Colonic mucosa (tissue), 4 donors: ENCODE data around the gene SPATA20. TPM values are rescaled to one million over a fixed set of nuclear protein-coding genes. Genes with fewer than 3 reads are reported as not detected.

ENCODE experiments used
- DNase-seq: peaks from one replicate; pipeline ENCODE4 v3.0.0-alpha.2; 2020
- H3K27ac ChIP-seq: fragments of 200-600 bp; one replicate; pipeline ENCODE4 v1.8.0; 2021
- H3K27me3 ChIP-seq: fragments of 200-600 bp; one replicate; pipeline ENCODE4 v1.8.0; 2021
- H3K36me3 ChIP-seq: fragments of 200-600 bp; one replicate; pipeline ENCODE4 v1.8.0; 2021
- H3K4me1 ChIP-seq: fragments of 200-600 bp; one replicate; pipeline ENCODE4 v1.8.0; 2021; ENCODE audit warnings: mild to moderate bottlenecking
- H3K4me3 ChIP-seq: fragments of 200-600 bp; one replicate; pipeline ENCODE4 v1.8.0; 2021
- H3K9ac ChIP-seq, 2 donors: one replicate each; pipeline ENCODE4 v1.7.0; 2013; ENCODE audit warnings: control low read depth in 2 of 2, low read depth in 2 of 2, low read length in 2 of 2
- H3K9me3 ChIP-seq: fragments of 200-600 bp; one replicate; pipeline ENCODE4 v1.8.0; 2021
- intact Hi-C: fragments of 100-400 bp; cut with DNase I; formaldehyde crosslinking; loops from one replicate; pipeline ENCODE4 v1.14.1; 2022
- total RNA-seq, 2 donors: library from RNA; stranded (reverse); fragmentation: NEBNext Ultra II Directional in 1 of 2; extraction: Animal tissue kit (Norgen Biotek cat#: 25700) in 1 of 2; gene quantifications; one replicate each; pipeline ENCODE4 v1.2.1, GENCODE V29; 2021
- TF ChIP-seq, protein P1 (sequence below): fragments of 200-600 bp; IDR thresholded peaks from one replicate; pipeline ENCODE4 v1.8.0; 2022; ENCODE audit warnings: antibody characterized with exemption, mild to moderate bottlenecking
- donor health status: healthy.
- donor health status: DM: no; HTN: no; CAD: no.
- donor health status: DM: no; HTN: no; CAD: no.

SPATA20 gene
- total RNA-seq, 2 donors from 2014 or later = 41.6 to 53.1 TPM

DNA sequence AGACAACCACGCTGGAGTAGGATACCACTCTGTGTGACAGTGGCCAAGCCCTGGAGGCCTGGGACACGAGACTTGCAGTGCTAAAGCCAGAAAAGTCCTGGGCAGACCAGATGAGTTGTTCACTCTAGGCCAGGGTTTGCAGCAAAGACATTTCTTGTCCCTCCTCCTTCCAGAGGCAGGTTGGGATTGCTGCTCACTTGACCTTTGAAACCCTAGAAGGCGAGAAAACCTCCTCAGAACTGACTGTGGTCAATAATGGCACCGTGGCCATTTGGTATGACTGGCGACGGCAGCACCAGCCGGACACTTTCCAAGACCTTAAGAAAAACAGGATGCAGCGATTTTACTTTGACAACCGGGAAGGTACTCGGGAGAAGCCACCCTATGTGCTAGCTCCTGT lies 24.2 kb upstream of the SPATA20 start:
- no peaks in the 10 kb centered on the region for H3K9me3 ChIP-seq
- intact Hi-C loops = no loop called here
- TF ChIP-seq, protein P1, sequence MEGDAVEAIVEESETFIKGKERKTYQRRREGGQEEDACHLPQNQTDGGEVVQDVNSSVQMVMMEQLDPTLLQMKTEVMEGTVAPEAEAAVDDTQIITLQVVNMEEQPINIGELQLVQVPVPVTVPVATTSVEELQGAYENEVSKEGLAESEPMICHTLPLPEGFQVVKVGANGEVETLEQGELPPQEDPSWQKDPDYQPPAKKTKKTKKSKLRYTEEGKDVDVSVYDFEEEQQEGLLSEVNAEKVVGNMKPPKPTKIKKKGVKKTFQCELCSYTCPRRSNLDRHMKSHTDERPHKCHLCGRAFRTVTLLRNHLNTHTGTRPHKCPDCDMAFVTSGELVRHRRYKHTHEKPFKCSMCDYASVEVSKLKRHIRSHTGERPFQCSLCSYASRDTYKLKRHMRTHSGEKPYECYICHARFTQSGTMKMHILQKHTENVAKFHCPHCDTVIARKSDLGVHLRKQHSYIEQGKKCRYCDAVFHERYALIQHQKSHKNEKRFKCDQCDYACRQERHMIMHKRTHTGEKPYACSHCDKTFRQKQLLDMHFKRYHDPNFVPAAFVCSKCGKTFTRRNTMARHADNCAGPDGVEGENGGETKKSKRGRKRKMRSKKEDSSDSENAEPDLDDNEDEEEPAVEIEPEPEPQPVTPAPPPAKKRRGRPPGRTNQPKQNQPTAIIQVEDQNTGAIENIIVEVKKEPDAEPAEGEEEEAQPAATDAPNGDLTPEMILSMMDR = no peak

DNA sequence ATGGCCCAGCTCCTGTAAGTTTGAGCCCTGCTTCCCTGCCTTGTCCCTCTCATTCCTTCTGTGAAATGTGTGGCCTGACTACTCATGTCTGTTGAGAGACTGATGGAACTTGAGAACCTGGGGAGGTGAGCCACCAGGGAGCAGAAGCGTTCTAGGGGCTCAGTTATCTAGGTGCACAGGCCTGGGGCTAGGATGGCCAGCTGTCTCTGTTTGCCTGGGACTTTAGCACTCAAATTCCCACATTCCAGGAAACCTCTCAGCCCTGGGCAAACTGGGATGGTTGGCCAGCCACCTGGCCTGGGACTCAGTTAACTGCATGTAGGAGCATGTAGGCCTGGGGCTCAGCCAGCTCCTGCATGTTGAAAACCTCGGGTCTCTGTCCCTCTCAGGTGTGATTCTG lies 23.8 kb upstream of the SPATA20 start:
- Histone ChIP-seq H3K27ac (no peak overlapping the region), H3K27me3 (no peaks in the 10 kb centered on the region), H3K9ac (no peak overlapping the region), H3K36me3 (no peaks in the 10 kb centered on the region), H3K4me3 (no peak overlapping the region), H3K4me1 (no peaks in the 10 kb centered on the region), H3K9me3 (no peaks in the 10 kb centered on the region)
- intact Hi-C loops = no loop called here
- DNase-seq = no peak
- TF ChIP-seq, protein P1 = no peak

More for the DNA sequence above, 24.2 kb upstream of the SPATA20 start:
- no peaks in the 10 kb centered on the region for H3K4me1 ChIP-seq
- no peak overlapping the region for H3K4me3 ChIP-seq
- no peaks in the 10 kb centered on the region for H3K27me3 ChIP-seq
- DNase-seq = no peak
- H3K36me3 ChIP-seq = no peaks in the 10 kb centered on the region
- H3K27ac ChIP-seq = no peak overlapping the region
- H3K9ac ChIP-seq = no peak overlapping the region

DNA sequence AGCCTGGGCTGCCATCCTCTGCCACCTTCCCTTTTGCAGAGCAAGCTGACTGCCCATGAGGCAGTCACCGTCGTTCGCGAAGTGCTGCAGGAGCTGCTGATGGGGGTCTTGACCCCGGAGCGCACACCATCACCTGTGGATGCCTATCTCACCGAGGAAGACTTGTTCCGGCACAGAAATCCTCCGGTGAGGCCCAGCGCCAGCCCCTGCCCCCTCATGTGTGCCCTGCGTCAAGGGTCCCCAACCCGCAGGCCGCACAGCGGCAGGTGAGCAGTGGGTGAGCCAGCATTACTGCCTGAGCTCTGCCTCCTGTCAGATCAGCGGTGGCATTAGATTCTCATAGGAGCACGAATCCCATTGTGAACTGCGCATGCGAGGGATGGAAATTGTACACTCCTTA lies 22.1 kb upstream of the SPATA20 start:
- DNase-seq = no peak
- intact Hi-C loops = no loop called here
- Histone ChIP-seq H3K9me3 (no peaks in the 10 kb centered on the region), H3K27ac (no peak overlapping the region), H3K36me3 (no peaks in the 10 kb centered on the region), H3K27me3 (no peaks in the 10 kb centered on the region), H3K4me3 (no peak overlapping the region), H3K9ac (no peak overlapping the region), H3K4me1 (no peaks in the 10 kb centered on the region)
- TF ChIP-seq, protein P1 = no peak

DNA sequence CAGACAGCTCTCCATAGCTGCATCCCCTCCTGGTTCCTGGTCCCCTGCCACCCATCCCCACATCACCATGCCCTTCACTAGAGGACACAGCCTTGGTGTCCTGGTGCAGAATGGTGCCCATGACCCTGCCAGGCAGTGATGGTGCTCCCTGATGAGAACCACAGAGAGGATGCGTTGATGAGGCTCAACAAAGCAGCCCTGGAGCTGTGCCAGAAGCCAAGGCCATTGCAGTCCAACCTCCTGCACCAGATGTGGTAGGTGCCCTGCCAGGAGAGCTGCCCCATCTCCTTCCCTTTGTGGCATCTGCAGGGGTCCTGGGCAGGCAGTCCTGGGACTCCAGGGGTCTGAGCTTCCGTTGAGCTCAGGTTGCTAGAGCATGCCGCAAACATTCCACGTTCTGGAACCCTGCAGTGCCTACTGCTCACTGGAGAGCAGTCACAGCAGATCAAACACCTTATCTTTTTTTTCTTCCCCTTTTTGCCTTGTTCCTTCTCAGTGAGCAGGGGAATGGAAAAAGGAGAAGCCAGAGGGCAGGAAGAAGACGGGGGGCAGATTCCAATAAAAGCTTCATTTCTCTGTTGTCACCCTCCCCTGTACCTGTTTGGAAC lies 19.7 kb upstream of the SPATA20 start:
- DNase-seq = no peak
- no peaks in the 10 kb centered on the region for H3K36me3 ChIP-seq
- no peak overlapping the region for H3K9ac ChIP-seq
- no peaks in the 10 kb centered on the region for H3K4me1 ChIP-seq
- no peak overlapping the region for H3K27ac ChIP-seq
- TF ChIP-seq, protein P1 = no peak
- no peak overlapping the region for H3K4me3 ChIP-seq
- H3K9me3 ChIP-seq = no peaks in the 10 kb centered on the region
- peaks cover 7% of the 10 kb centered on the region for H3K27me3 ChIP-seq
- intact Hi-C loops = no loop called here

DNA sequence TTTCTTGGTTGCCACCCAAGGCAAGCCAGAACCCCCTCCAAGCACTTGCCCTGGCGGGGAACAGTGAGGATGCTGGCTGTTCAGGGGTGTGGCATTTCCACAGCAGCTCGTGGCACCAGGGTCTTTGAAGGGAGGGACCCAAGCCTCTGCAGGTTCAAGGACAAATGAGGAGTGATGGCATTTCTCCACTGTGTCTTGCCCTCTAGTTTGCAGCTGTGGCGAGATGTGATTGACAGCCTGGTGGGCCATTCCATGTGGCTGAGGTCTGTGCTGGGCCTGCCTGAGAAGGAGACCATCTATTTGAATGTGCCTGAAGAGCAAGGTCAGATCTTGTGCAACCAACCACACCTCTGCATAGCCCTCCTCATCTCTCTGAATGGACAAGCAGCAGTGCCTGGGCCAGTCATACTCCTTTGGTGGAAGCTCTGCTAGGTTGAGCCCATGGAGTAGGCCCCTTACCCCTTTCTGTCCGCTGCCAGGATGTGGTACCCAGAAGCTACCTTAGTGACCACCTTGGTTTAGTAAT lies 19.0 kb upstream of the SPATA20 start:
- H3K36me3 ChIP-seq = no peaks in the 10 kb centered on the region
- H3K27ac ChIP-seq = no peak overlapping the region
- TF ChIP-seq, protein P1 = no peak
- H3K9me3 ChIP-seq = no peaks in the 10 kb centered on the region
- H3K4me1 ChIP-seq = no peaks in the 10 kb centered on the region
- H3K27me3 ChIP-seq = peaks cover 7% of the 10 kb centered on the region
- intact Hi-C loops = no loop called here
- no peak overlapping the region for H3K9ac ChIP-seq
- H3K4me3 ChIP-seq = no peak overlapping the region
- DNase-seq = no peak
